Keratinocyte (primary cell): ENCODE data around the gene MYO1E. TPM values are rescaled to one million over a fixed set of nuclear protein-coding genes. Genes with fewer than 3 reads are reported as not detected.

Experiments
- DNase-seq: peaks from one replicate; pipeline ENCODE4 v3.0.0-alpha.2; 2011; ENCODE audit warnings: low read depth, missing footprints, low spot score
- FAIRE-seq: peaks from 2 replicates; lab custom pipeline; 2011; peaks lifted over from hg19 to GRCh38; lab: Jason Lieb, UNC
- H2AFZ ChIP-seq: 2 replicates; pipeline ENCODE4 v1.6.0; 2012; ENCODE audit warnings: low read length, control low read depth, inconsistent platforms; ENCODE audit not compliant: control insufficient read depth
- H3K27ac ChIP-seq: 2 replicates; pipeline ENCODE4 v1.5.1; 2011; ENCODE audit warnings: low read length; ENCODE audit not compliant: control insufficient read depth, insufficient read depth
- H3K27me3 ChIP-seq: 3 replicates; pipeline ENCODE4 v1.6.0; 2011; ENCODE audit warnings: low read length; ENCODE audit not compliant: control insufficient read depth, insufficient read depth; ENCODE audit errors: extremely low read depth
- H3K36me3 ChIP-seq, 2 experiments: 2 replicates in 1 of 2; 3 replicates in 1 of 2; pipeline ENCODE4 v1.5.1; 2011; ENCODE audit warnings: low read length in 2 of 2, mild to moderate bottlenecking in 1 of 2; ENCODE audit not compliant: control insufficient read depth in 2 of 2, insufficient read depth in 2 of 2; ENCODE audit errors: extremely low read depth in 1 of 2
- H3K4me1 ChIP-seq: 3 replicates; pipeline ENCODE4 v1.5.1; 2011; ENCODE audit warnings: low read length; ENCODE audit not compliant: control insufficient read depth, insufficient read depth; ENCODE audit errors: extremely low read depth
- H3K4me2 ChIP-seq: 3 replicates; pipeline ENCODE4 v1.6.0; 2011; ENCODE audit warnings: low read depth, low read length; ENCODE audit not compliant: control insufficient read depth, insufficient read depth; ENCODE audit errors: extremely low read depth
- H3K4me3 ChIP-seq, 3 experiments: fragments of 200-600 bp in 1 of 3; sonication (generic) in 1 of 3; 2 replicates in 2 of 3; 3 replicates in 1 of 3; pipeline ENCODE4 v1.5.1; 2011 to 2016; ENCODE audit warnings: low read length in 3 of 3, mild to moderate bottlenecking in 3 of 3, control low read depth in 2 of 3, inconsistent platforms in 1 of 3, low read depth in 1 of 3, mixed read lengths in 1 of 3, mixed run types in 1 of 3, moderate library complexity in 1 of 3; ENCODE audit not compliant: control insufficient read depth in 2 of 3, insufficient read depth in 2 of 3; ENCODE audit errors: extremely low read depth in 1 of 3
- H3K79me2 ChIP-seq: 2 replicates; pipeline ENCODE4 v1.6.0; 2012; ENCODE audit warnings: low read length; ENCODE audit not compliant: control insufficient read depth, insufficient read depth
- H3K9ac ChIP-seq: 3 replicates; pipeline ENCODE4 v1.6.0; 2011; ENCODE audit warnings: low read length; ENCODE audit not compliant: control insufficient read depth, insufficient read depth; ENCODE audit errors: extremely low read depth
- H3K9me1 ChIP-seq: 3 replicates; pipeline ENCODE4 v1.6.0; 2011; ENCODE audit warnings: low read length; ENCODE audit not compliant: control insufficient read depth, insufficient read depth; ENCODE audit errors: extremely low read depth
- H3K9me3 ChIP-seq: 2 replicates; pipeline ENCODE4 v1.5.1; 2012; ENCODE audit warnings: low read depth, low read length; ENCODE audit not compliant: control insufficient read depth
- H4K20me1 ChIP-seq: 3 replicates; pipeline ENCODE4 v1.6.0; 2011; ENCODE audit warnings: low read length; ENCODE audit not compliant: control insufficient read depth, insufficient read depth; ENCODE audit errors: extremely low read depth
- EZH2 ChIP-seq: IDR thresholded peaks from one replicate; pipeline ENCODE4 v1.6.1; 2012; ENCODE audit warnings: inconsistent platforms, mild to moderate bottlenecking, low read length, moderate library complexity
- dilution Hi-C: fragments of 300-500 bp; cut with MboI; formaldehyde crosslinking; loops from one replicate; pipeline ENCODE4 v1.7.0; 2020; ENCODE audit warnings: low sequenced_read_pairs; ENCODE audit not compliant: extremely low pct_ligation_motif_present
- polyA plus RNA-seq, 5 experiments: library from polyadenylated mRNA; depleted of rRNA in 3 of 5; stranded (reverse) in 3 of 5; stranded (forward) in 1 of 5; unstranded in 1 of 5; fragments of >200 nt; gene quantifications; 1 replicate in 1 of 5; 2 replicates in 3 of 5; 3 replicates in 1 of 5; pipeline versions ENCODE4 v1.2.1 to v1.2.3, GENCODE V29; 2011 to 2012; ENCODE audit warnings: missing spikeins in 2 of 5, low read depth in 1 of 5, low replicate concordance in 1 of 5
- TF ChIP-seq, protein P1 (sequence below), 3 experiments: IDR thresholded peaks in 1 of 3; conservative IDR thresholded peaks in 1 of 3; optimal IDR thresholded peaks in 1 of 3; 2 replicates in 2 of 3; 3 replicates in 1 of 3; pipeline versions ENCODE3 to v1.5.1; 2011; ENCODE audit warnings: low read length in 3 of 3, mild to moderate bottlenecking in 3 of 3, moderate library complexity in 2 of 3, control low read depth in 1 of 3, inconsistent platforms in 1 of 3; ENCODE audit not compliant: insufficient read depth in 2 of 3; ENCODE audit errors: extremely low read depth in 1 of 3

Gene MYO1E
- polyA plus RNA-seq, 1 donor (not counting 4 experiments of a cell fraction or from before 2014, with no cell fraction given): 213 TPM

DNA sequence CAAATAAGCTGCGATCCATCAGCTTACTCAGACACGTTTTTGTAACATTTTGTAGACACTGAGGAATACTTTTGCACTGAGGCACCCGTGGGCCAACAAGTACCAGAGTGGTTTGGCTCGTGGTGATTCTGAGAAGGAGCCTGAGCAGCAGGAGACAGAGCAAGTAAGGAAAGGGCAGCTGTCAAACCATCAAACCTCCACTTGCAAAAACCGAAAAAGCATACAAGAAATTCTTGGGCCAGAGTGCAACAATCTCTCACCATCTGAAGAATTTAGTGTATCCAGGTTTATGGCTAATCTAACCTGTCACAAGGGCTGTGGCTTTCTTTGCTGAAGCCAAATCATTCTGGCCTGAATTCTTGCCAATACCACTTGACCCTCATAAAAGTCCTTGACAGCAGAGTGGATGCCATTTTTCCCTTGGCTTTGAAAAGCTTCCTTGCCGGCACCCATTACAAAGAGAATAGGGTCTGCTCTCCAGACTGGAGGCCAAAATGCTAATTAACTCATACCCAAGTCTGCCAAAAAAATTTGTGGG, 56.7 kb downstream of the MYO1E start:
- dilution Hi-C loops: no loop called here
- Histone ChIP-seq H3K4me2 (no peak overlapping the region), H3K9me1 (peaks cover 5% of the 10 kb centered on the region), H3K36me3 (peaks cover 1 to 9% of the 10 kb centered on the region in 2 experiments), H4K20me1 (peaks cover 6% of the 10 kb centered on the region), H2AFZ (no peak overlapping the region), H3K9ac (no peak overlapping the region), H3K27ac (no peak overlapping the region), H3K27me3 (no peaks in the 10 kb centered on the region), H3K4me1 (peaks cover 30% of the 10 kb centered on the region), H3K79me2 (peaks cover 100% of the 10 kb centered on the region), H3K9me3 (no peaks in the 10 kb centered on the region), H3K4me3 (no peak overlapping the region)
- no peak for FAIRE-seq
- DNase-seq: no peak
- TF ChIP-seq, protein P1, sequence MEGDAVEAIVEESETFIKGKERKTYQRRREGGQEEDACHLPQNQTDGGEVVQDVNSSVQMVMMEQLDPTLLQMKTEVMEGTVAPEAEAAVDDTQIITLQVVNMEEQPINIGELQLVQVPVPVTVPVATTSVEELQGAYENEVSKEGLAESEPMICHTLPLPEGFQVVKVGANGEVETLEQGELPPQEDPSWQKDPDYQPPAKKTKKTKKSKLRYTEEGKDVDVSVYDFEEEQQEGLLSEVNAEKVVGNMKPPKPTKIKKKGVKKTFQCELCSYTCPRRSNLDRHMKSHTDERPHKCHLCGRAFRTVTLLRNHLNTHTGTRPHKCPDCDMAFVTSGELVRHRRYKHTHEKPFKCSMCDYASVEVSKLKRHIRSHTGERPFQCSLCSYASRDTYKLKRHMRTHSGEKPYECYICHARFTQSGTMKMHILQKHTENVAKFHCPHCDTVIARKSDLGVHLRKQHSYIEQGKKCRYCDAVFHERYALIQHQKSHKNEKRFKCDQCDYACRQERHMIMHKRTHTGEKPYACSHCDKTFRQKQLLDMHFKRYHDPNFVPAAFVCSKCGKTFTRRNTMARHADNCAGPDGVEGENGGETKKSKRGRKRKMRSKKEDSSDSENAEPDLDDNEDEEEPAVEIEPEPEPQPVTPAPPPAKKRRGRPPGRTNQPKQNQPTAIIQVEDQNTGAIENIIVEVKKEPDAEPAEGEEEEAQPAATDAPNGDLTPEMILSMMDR (optimal IDR thresholded peaks at IDR 0.05 in 1 of 3, IDR thresholded peaks at IDR 0.05 in 1 of 3, conservative IDR thresholded peaks at IDR 0.05 in 1 of 3; ENCODE audit: extremely low read depth in 1 of 3, insufficient read depth in 2 of 3, low read length in 3 of 3): no peak
- no peak for TF ChIP-seq EZH2

DNA sequence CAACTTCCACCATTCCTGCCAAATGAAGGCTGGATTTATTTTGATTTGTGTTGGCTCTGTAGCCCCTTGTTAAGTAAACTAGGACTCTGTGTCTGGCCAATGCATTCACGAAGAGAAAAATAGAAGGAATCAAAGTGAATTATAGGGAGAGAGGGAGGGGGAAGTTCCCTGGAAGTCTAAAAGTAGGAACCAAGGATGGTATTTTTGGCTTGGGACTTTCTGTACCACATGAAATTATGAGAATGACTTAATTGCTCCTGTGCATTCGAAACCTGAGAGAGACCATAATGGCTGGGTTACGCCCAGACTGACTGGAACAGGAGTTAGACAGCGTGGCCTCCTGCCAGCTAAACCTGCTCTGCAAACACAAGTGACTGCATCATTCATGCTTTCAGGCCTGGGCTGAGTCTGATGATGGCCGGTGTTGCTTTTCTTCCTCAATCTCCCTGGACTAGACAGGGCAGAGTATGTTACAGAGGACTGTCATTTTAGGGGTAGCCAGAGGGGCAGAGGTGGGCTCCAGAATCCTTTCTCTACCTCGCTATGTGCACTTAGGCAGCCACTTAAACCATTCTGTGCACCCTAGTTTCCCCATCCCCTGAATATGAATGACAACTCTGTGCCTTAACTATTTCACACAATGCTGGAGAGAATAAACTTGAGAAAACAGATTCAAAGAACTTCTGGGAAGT, 58.9 kb downstream of the MYO1E start:
- DNase-seq (no peak), FAIRE-seq (peak; percentile 100)
- peak overlapping the region; percentile 8 for H3K9ac ChIP-seq
- H3K9me3 ChIP-seq: no peaks in the 10 kb centered on the region
- peaks cover 1 to 9% of the 10 kb centered on the region in 2 experiments for H3K36me3 ChIP-seq
- H3K4me2 ChIP-seq: peak overlapping the region; percentile 39
- no peaks in the 10 kb centered on the region for H3K27me3 ChIP-seq
- peaks cover 30% of the 10 kb centered on the region for H3K4me1 ChIP-seq
- no peak overlapping the region for H3K4me3 ChIP-seq
- peak overlapping the region; percentile 37 for H3K27ac ChIP-seq
- peaks cover 6% of the 10 kb centered on the region for H4K20me1 ChIP-seq
- H3K9me1 ChIP-seq: peaks cover 5% of the 10 kb centered on the region
- TF ChIP-seq, protein P1 (optimal IDR thresholded peaks at IDR 0.05 in 1 of 3, IDR thresholded peaks at IDR 0.05 in 1 of 3, conservative IDR thresholded peaks at IDR 0.05 in 1 of 3; ENCODE audit: extremely low read depth in 1 of 3, insufficient read depth in 2 of 3, low read length in 3 of 3): no peak
- TF ChIP-seq EZH2: no peak
- peaks cover 100% of the 10 kb centered on the region for H3K79me2 ChIP-seq
- no peak overlapping the region for H2AFZ ChIP-seq
- dilution Hi-C loops: no loop called here
